Measurements from ENCODE around the gene LRRC56.
"Not testable (repeated sequence)": the region's sequence is repeated elsewhere in the genome, so short reads cannot be mapped to it uniquely, and the experiment has no call there.

LRRC56 gene

DNA sequence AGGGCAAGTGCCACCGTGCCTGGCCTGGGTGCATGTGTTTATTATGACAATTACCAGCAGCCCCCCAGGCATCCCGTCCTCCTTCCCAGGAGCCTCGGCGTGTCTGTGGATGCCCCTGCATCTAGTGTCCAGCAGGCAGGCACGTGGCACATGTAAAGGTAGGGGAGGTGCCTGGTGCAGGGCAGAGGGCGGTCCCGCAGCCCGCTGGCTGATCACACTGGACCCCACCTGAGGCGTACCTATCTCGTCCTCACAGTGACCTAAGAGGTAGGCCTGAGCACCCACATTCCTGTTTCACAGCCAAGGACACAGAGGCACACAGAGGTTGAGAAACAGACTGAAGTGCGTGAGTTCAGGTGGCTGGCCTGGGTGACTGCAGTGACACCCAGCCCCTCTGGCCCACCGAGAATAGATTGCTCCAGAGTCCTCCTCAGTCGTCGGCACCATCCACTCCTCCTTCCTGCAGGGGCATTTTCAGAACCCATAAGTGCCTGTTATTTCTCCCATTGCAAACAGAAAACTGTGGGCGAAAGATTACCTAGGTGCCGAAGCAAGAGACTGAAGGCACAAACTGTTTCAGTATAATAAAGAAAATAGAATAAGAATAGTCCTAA is 35.9 kb downstream of the LRRC56 start:
- no peak for DNase-seq (ENCODE audit: low read depth in 2 of 2, low spot score in 1 of 2)

DNA sequence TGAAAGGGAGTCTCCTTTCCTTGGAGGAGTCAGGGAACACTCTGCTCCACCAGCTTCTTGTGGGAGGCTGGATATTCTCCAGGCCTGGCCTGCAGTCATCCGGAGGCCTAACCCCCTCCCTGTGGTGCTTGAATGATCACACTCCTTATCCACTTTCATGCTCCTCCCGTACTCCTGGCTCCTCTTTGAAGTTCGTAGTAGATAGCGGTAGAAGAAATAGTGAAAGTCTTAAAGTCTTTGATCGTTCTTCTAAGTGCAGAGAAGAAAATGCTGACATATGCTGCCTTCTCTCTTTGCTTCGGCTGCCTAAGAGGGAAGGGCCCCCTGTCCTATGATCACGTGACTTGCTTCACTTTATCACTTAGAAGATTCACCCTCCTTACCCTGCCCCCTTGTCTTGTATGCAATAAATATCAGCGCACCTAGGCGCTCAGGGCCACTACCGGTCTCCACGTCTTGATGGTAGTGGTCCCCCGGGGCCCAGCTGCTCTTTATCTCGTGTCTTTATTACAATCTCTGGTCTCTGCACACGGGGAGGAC is 36.8 kb downstream of the LRRC56 start:
- DNase-seq (ENCODE audit: low read depth in 2 of 2, low spot score in 1 of 2) = not testable (repeated sequence)

DNA sequence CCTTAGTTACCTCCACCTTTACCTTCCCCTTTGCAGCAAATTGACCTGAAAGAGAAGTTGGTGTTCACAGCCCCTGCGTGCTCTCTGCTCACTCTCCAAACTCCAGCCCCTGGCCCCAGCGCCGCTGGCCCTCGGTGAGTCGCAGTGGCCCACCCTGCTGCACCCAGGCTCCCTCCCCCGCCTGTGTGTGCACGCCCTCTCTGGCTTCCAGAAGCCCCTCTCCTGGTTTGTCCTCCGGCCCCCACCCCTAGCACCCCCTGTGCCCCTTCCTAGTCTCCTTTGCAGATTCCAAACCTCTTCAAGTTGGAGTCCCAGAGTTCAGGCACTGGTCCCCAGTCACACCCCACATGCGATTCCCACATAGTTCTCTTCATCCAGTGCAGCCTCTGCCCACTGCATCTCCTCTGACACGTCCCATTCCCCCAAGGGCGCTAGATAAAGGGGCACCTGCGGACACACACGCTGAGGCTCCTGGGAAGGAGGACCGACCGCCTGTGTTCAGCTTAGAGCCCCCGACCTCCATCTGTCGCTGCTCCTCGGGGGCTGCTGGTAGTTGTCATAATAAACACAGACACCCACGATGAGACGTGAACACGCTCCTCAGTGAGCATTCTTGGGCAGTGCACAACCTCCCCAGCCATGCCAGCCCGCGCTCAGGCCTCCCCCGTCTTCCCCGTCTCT is 37.4 kb downstream of the LRRC56 start:
- DNase-seq (ENCODE audit: low read depth in 2 of 2, low spot score in 1 of 2) = no peak

GRCh38 chr11:575313-575995 is 38.1 kb downstream of the LRRC56 start:
- no peak for DNase-seq (ENCODE audit: low read depth in 2 of 2, low spot score in 1 of 2)

- peak; percentile 88 to 94 for DNase-seq (ENCODE audit: low read depth in 2 of 2, low spot score in 1 of 2)
Measured at GRCh38 chr11:575996-576768, 38.9 kb downstream of the LRRC56 start, which contains the start of gene PHRF1. TSS of gene PHRF1 (plus strand) at chr11:576470. CDS start at chr11:581513, 5,043 bp downstream.

DNA sequence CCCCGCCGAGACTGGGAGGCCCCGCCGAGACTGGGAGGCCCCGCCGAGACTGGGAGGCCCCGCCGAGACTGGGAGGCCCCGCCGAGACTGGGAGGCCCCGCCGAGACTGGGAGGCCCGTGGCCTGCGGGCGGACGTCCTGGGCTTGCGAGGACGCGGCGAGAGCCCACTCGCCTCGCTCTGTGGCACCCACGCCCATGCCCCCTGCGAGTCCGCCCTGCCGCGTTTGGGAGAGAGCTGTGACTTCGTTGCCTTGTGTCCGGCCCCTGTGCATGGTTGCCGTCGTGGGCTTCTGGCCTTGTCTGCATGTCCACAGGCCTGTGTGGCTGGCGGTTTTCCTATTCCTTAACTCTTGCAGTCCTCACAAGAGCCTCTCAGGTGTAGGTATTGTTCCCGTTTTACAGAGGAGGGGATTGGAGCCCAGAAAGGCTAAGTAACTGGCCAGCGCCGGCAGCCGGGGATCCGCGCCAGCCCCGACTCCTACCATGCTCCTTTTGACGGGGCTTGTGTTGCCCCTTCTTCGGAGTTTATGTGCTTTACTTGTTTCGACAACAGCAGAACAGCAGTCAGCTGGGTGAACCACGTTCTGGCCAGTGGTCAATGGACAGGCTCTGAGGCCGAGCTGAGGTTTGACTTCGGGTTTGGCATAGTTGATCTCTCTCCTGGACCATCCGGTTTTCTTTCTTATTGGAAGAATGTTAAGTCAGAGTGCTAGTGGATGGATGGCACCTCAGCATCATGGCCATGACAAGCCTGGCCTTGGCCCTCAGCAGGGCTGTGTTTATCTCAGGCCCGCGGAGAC is 39.7 kb downstream of the LRRC56 start:
- no peak for DNase-seq (ENCODE audit: low read depth in 2 of 2, low spot score in 1 of 2)

DNA sequence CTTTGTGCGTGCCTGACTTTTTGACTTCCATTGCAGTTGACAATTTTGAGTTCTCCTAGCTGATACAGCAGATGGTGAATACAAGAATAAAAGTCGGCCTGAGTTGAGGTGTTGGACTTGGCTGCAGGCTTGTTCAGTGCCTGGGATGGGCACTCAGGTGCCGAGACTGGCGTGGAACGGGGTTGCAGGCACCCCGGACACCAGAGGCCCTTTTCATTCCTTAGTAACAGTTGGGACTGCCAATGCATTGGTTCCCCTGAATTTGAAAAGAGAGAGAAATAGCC is 40.2 kb downstream of the LRRC56 start:
- DNase-seq (ENCODE audit: low read depth in 2 of 2, low spot score in 1 of 2) = no peak

- no peak for DNase-seq (ENCODE audit: low read depth in 2 of 2, low spot score in 1 of 2)
Measured at GRCh38 chr11:578276-579035, 41.1 kb downstream of the LRRC56 start.

- no peak for DNase-seq (ENCODE audit: low read depth in 2 of 2, low spot score in 1 of 2)
Measured at GRCh38 chr11:579830-580601, 42.7 kb downstream of the LRRC56 start.

DNA sequence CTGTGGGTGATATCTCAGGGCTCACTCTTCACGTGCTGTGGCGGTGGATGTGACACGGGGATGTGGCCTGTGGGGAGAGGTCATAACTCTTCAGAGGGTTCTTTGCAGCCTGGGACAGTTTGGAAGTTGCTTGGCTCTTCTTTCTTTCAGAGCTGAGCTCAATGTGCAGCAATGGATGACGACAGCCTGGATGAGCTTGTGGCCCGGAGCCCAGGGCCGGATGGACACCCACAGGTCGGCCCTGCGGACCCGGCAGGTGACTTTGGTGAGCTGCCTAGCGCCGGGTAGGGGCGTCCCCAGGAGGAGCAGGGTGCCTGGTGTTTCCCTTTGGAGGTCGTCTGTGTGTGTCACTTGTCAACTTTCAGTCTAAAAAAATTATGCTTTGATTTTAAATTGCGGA is 44.0 kb downstream of the LRRC56 start:
- no peak for DNase-seq (ENCODE audit: low read depth in 2 of 2, low spot score in 1 of 2)

DNA sequence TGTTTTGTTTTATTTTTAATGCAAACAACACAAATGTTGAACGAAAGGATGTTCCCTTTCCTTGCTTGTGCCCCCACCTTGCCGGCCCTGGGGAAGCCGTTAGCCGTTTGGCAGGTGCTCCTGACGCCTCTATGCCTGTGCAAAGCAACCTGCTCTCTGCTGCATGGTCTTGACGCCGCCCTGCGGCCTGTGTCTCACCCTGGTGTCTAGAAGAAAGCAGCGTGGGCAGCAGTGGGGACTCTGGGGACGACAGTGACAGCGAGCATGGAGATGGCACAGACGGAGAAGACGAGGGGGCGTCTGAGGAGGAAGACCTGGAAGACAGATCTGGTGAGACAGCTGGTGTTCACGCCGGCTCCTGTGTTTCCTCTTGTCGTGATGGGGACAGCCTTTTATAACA is 44.4 kb downstream of the LRRC56 start:
- no peak for DNase-seq (ENCODE audit: low read depth in 2 of 2, low spot score in 1 of 2)

DNA sequence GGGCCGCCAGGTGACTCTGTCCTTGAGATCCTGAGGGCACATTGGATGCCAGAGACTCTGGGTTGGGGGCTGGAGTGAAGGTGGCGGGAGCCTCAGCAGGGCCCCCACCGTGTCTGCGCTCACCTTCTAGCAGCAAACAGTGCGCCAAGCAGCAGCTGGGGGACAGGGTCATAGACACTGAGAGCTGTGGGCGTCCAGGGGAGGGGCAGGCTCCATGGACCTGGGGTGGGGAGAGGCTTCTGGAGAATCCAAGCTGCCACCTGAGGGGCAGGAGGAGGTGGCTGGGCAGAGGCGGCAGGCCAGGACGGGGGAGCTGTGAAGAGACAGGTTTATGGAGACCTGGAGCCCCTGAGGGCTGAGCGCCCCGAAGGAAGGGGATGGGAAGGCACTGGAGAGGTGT is 47.0 kb downstream of the LRRC56 start:
- DNase-seq (ENCODE audit: low read depth in 2 of 2, low spot score in 1 of 2) = no peak

GRCh38 chr11:586376-587316 is 49.3 kb downstream of the LRRC56 start:
- no peak for DNase-seq (ENCODE audit: low read depth in 2 of 2, low spot score in 1 of 2)

DNA sequence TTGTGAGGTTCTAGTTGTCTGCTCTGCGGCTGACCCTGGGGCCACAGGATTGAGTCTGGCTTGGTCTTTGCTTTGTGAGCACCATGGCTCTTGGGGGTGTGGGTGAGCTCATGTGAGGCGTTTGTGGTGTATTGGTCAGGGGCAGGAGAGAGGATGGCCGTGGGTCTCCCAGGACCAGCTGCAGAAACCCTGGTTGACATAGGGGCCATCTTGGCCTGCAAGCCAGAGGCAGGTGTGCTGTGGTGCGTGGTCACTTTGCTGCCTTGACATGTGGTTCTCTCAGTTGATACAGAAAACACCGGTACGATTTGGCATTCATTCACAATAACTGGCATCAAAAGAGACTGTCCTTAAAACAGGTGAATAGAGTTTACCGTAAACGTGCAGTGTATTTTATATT is 50.2 kb downstream of the LRRC56 start:
- DNase-seq (ENCODE audit: low read depth in 2 of 2, low spot score in 1 of 2) = no peak

DNA sequence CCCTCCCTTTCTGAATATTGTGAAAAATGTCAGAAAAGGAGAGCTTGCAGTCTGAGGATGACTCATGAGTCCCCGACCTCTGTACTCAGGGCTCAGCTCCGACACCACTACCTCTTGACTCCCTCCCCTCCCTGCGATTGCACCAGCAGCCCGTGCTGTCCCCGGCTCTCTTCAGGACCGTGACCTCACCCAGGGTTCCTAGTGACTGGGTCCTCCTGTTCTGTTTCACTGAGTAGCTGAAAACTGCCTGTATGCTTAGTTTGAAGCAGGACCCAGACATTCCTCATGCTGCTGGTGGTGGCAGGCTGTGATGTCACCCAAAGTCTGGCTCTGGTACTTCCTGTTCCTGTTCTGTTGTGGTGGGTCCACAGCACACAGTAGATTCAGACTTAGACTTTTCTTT is 50.7 kb downstream of the LRRC56 start:
- peak; percentile 37 to 50 for DNase-seq (ENCODE audit: low read depth in 2 of 2, low spot score in 1 of 2)

DNA sequence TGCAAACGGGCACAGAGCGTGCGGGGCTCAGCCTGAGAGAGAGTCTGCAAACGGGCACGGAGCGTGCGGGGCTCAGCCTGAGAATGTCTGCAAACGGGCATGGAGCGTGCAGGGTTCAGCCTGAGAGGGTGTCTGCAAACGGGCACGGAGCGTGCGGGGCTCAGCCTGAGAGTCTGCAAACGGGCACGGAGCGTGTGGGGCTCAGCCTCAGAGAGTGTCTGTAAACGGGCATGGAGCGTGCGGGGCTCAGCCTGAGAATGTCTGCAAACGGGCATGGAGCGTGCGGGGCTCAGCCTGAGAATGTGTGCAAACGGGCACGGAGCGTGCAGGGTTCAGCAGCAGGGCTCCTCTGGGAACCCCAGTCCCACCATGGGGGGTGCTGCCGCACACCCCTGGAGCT is 52.5 kb downstream of the LRRC56 start:
- no peak for DNase-seq (ENCODE audit: low read depth in 2 of 2, low spot score in 1 of 2)

DNA sequence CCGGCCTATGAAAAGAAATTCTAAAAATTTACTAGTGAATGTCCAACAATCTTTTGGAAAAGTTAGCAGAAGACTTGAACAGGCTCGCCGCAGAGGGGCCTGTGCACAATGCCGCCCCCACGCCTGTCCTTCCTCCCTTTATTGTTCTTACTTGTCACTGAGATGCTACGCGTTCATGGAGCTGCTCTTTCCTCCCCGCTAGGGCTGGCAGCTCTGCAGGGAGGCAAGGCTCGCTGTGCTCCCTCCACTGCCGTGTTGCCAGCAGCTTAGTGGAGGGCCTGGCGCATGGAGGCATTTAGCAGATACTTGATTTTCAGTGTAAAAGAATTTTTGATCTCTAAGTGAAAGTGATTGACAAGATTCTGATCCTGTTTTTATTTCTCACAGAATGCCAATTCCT is 53.7 kb downstream of the LRRC56 start:
- no peak for DNase-seq (ENCODE audit: low read depth in 2 of 2, low spot score in 1 of 2)

DNA sequence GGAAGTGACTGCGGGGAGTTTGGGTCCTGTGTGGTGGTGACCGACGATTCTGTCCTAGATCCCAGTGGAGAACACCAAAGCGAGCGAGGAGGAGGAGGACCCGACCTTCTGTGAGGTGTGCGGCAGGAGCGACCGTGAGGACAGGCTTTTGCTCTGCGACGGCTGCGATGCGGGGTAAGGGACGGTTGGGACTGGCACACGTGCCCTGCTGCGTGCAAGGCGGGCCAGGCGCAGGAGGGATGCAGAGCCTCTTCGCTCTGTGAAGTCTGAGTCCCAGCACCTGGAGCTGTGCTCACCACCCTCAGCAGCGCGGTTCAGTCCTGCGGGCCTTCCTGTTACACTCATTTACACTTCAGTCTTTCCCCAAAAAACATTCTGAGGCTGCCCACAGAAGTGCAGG is 55.2 kb downstream of the LRRC56 start:
- DNase-seq (ENCODE audit: low read depth in 2 of 2, low spot score in 1 of 2) = no peak

Data from stimulated activated CD8-positive, alpha-beta memory T cell treated with anti-CD3 and anti-CD28 coated beads, Interleukin-4, amount 100 ng/mL, for 1 hour (primary cell).